ENCODE data around the gene SS18L1. TPM values are rescaled to one million over a fixed set of nuclear protein-coding genes. Genes with fewer than 3 reads are reported as not detected.

Gene SS18L1
- total and polyA plus RNA-seq, 2 experiments from 2014 or later, result 6.5 to 32.6 TPM

DNA sequence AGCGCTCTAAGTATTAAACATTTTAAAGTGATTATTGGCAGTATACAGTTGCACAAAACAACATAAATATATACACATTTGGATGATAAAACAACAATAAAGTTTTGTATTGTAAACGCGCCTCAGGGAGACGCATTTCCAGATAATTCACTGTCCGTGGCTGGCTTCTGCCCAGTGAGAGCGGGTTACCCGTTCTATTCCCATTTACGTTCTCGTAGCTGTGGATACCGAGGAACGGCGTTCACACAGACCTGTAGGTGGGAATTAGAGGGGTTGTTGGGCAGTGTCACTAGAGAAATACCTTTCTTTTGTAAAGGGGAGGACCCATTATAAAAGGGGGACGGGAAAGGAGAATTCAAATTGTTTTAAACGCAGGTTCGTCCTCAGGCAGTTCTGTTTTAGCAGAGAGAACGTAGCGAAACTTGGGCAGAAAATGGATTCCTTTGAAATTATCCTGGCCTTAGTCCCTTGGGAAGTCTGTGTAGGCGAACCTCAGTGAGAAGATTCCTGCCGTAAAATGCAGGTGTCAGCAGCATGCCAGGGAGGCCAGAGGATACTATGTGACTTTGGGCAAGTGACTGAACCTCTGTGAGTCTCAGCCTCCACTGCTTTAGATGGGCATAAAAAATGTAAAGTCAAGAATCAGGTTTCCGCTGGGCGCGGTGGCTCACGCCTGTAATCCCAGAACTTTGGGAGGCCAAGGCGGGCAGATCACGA is 40.0 kb downstream of the SS18L1 start (continued):
- TF ChIP-seq, protein P1, sequence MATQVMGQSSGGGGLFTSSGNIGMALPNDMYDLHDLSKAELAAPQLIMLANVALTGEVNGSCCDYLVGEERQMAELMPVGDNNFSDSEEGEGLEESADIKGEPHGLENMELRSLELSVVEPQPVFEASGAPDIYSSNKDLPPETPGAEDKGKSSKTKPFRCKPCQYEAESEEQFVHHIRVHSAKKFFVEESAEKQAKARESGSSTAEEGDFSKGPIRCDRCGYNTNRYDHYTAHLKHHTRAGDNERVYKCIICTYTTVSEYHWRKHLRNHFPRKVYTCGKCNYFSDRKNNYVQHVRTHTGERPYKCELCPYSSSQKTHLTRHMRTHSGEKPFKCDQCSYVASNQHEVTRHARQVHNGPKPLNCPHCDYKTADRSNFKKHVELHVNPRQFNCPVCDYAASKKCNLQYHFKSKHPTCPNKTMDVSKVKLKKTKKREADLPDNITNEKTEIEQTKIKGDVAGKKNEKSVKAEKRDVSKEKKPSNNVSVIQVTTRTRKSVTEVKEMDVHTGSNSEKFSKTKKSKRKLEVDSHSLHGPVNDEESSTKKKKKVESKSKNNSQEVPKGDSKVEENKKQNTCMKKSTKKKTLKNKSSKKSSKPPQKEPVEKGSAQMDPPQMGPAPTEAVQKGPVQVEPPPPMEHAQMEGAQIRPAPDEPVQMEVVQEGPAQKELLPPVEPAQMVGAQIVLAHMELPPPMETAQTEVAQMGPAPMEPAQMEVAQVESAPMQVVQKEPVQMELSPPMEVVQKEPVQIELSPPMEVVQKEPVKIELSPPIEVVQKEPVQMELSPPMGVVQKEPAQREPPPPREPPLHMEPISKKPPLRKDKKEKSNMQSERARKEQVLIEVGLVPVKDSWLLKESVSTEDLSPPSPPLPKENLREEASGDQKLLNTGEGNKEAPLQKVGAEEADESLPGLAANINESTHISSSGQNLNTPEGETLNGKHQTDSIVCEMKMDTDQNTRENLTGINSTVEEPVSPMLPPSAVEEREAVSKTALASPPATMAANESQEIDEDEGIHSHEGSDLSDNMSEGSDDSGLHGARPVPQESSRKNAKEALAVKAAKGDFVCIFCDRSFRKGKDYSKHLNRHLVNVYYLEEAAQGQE (IDR thresholded peaks at IDR 0.05; ENCODE audit: unreplicated experiment), result no peak
- TF ChIP-seq STAT1 (IDR thresholded peaks at IDR 0.05; ENCODE audit: unreplicated experiment) (no peak), EZH2 (IDR thresholded peaks at IDR 0.05; ENCODE audit: low read depth, unreplicated experiment) (no peak), CREB1 (CRISPR knock-in tag; IDR thresholded peaks at IDR 0.05; ENCODE audit: low read depth) (no peak), ZNF114 (CRISPR knock-in tag; IDR thresholded peaks at IDR 0.05) (no peak), POLR2AphosphoS5 (IDR thresholded peaks at IDR 0.05; ENCODE audit: low read depth) (no peak), JUNB (IDR thresholded peaks at IDR 0.05; ENCODE audit: unreplicated experiment) (no peak)
- TF ChIP-seq, protein P2, sequence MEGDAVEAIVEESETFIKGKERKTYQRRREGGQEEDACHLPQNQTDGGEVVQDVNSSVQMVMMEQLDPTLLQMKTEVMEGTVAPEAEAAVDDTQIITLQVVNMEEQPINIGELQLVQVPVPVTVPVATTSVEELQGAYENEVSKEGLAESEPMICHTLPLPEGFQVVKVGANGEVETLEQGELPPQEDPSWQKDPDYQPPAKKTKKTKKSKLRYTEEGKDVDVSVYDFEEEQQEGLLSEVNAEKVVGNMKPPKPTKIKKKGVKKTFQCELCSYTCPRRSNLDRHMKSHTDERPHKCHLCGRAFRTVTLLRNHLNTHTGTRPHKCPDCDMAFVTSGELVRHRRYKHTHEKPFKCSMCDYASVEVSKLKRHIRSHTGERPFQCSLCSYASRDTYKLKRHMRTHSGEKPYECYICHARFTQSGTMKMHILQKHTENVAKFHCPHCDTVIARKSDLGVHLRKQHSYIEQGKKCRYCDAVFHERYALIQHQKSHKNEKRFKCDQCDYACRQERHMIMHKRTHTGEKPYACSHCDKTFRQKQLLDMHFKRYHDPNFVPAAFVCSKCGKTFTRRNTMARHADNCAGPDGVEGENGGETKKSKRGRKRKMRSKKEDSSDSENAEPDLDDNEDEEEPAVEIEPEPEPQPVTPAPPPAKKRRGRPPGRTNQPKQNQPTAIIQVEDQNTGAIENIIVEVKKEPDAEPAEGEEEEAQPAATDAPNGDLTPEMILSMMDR (conservative IDR thresholded peaks at IDR 0.05; ENCODE audit: low read depth in 2 of 2), result no peak

DNA sequence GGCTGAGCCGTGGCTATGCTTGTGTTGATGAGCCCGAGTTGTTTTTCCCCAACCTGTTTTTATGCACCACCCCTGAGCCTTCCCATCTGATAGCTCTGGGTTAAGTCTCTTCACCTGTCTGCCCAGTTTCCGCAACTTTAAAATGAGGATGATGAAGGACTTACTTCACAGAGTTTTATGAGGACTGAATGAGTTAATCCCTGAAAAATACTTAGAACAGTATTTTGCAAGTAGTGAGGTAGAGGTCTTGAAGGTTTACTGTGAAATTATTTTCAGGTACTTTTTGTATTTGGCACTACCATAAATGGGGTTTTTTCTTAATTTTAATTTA is 42.5 kb downstream of the SS18L1 start:
- Mint-ChIP-seq H3K27ac (no peak overlapping the region), H3K36me3 (ENCODE audit: low read depth) (no peaks in the 10 kb centered on the region; the same call in 2 of the 3 replicates)
- no peak for TF ChIP-seq ZNF114 (CRISPR knock-in tag; IDR thresholded peaks at IDR 0.05)
- TF ChIP-seq, protein P3, sequence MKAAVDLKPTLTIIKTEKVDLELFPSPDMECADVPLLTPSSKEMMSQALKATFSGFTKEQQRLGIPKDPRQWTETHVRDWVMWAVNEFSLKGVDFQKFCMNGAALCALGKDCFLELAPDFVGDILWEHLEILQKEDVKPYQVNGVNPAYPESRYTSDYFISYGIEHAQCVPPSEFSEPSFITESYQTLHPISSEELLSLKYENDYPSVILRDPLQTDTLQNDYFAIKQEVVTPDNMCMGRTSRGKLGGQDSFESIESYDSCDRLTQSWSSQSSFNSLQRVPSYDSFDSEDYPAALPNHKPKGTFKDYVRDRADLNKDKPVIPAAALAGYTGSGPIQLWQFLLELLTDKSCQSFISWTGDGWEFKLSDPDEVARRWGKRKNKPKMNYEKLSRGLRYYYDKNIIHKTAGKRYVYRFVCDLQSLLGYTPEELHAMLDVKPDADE (IDR thresholded peaks at IDR 0.05), result no peak
- no peak for TF ChIP-seq STAT1 (IDR thresholded peaks at IDR 0.05; ENCODE audit: unreplicated experiment)
- TF ChIP-seq NANOG (IDR thresholded peaks at IDR 0.05; ENCODE audit: borderline replicate concordance), result no peak
- TF ChIP-seq, protein P2 (conservative IDR thresholded peaks at IDR 0.05; ENCODE audit: low read depth in 2 of 2), result no peak
- no peak for TF ChIP-seq CREB1 (CRISPR knock-in tag; IDR thresholded peaks at IDR 0.05; ENCODE audit: low read depth)
- TF ChIP-seq JUNB (IDR thresholded peaks at IDR 0.05; ENCODE audit: unreplicated experiment), result no peak
- no peak for TF ChIP-seq EZH2 (IDR thresholded peaks at IDR 0.05; ENCODE audit: low read depth, unreplicated experiment)
- TF ChIP-seq POLR2AphosphoS5 (IDR thresholded peaks at IDR 0.05; ENCODE audit: low read depth), result no peak

More for the DNA sequence above, 42.5 kb downstream of the SS18L1 start:
- Histone ChIP-seq H3F3A (replicated peaks; ENCODE audit: low read depth) (peaks cover 7% of the 10 kb centered on the region), H3K4me3 (no peak overlapping the region), H3K27ac (ENCODE audit: low read depth) (no peak overlapping the region), H2AFZ (no peak overlapping the region), H3K4me2 (no peak overlapping the region), H3K4me1 (ENCODE audit: insufficient read depth) (peaks cover 7% of the 10 kb centered on the region; the same call in 1 of the 2 replicates), H3K79me2 (replicated peaks; ENCODE audit: insufficient read depth) (peaks cover 60% of the 10 kb centered on the region), H4K20me1 (replicated peaks; ENCODE audit: insufficient read depth) (peaks cover 14% of the 10 kb centered on the region; the same call in 1 of the 2 replicates), H3K9me2 (ENCODE audit: insufficient read depth) (no peaks in the 10 kb centered on the region), H3K36me3 (ENCODE audit: insufficient read depth) (no peaks in the 10 kb centered on the region), H3K27me3 (ENCODE audit: insufficient read depth) (no peaks in the 10 kb centered on the region)
- DNase-seq (ENCODE audit: low spot score), result no peak
- Mint-ChIP-seq H3K4me3 (no peak overlapping the region), H3K9me3 (no peaks in the 10 kb centered on the region), H3K27me3 (ENCODE audit: insufficient read depth, low read depth, poor library complexity) (peaks cover 9% of the 10 kb centered on the region), H3K4me1 (peaks cover 14% of the 10 kb centered on the region)
- no peak for ATAC-seq
